ENCODE data around the gene CDT1.

DNA sequence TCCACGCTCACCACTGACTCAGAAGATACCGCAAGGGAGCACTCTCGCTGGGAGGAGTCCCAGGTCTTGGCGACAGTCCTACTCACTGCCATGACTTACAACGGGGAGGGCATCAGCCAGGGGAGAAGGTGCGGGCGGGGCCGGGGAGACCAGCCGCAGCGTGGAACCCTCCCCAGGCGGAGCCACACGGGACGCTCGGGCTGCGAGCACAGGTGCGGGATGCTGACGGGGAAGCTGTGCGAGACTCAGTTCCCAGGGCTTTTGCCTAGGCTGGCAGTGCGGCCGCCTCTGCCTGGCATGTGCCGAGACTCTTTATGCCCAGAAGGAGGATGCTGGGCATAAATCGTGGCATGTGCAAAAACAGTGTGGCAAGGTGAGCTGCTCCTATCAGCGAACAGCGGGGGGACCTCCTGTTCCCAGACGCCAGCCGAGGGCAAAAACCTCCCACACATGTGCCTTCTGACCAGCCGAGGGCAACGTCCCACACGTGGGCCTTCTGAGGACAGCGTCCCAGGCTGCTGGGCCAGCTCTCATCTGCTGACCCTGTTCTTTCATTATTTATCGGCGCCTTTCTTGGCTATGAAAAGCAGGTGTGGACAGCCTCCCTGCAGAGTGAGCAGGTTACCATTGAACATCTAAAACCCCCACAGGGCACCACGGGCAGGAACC lies 47.1 kb downstream of the CDT1 start:
- TF ChIP-seq EZH2 (IDR thresholded peaks at IDR 0.05; ENCODE audit: insufficient read depth, poor library complexity, severe bottlenecking) (no peak), EZH2phosphoT487 (IDR thresholded peaks at IDR 0.05; ENCODE audit: insufficient read depth, low read depth) (no peak)
